KMS-11 (cell line): Measurements from ENCODE around the gene TM2D1.

Experiments
- H2AFZ ChIP-seq: fragments of 200-600 bp; sonication (generic); 2 replicates; pipeline ENCODE4 v1.6.1; 2016; ENCODE audit warnings: antibody characterized with exemption, mixed run types, low read depth
- H3K27ac ChIP-seq: fragments of 200-600 bp; sonication (generic); 2 replicates; pipeline ENCODE4 v1.6.1; 2016; ENCODE audit warnings: mild to moderate bottlenecking, mixed run types
- H3K27me3 ChIP-seq: fragments of 200-600 bp; sonication (generic); 2 replicates; pipeline ENCODE4 v1.6.1; 2017; ENCODE audit warnings: mild to moderate bottlenecking, low read depth, mixed run types, moderate library complexity; ENCODE audit not compliant: insufficient read depth
- H3K36me3 ChIP-seq: fragments of 200-600 bp; sonication (generic); 2 replicates; pipeline ENCODE4 v1.6.1; 2017; ENCODE audit warnings: mild to moderate bottlenecking, mixed run types; ENCODE audit not compliant: insufficient read depth
- H3K4me1 ChIP-seq: fragments of 200-600 bp; sonication (generic); 2 replicates; pipeline ENCODE4 v1.6.1; 2016; ENCODE audit warnings: mild to moderate bottlenecking, low read depth, mixed run types; ENCODE audit not compliant: poor library complexity, severe bottlenecking
- H3K4me2 ChIP-seq: fragments of 200-600 bp; sonication (generic); 2 replicates; pipeline ENCODE4 v1.7.0; 2016; ENCODE audit warnings: mild to moderate bottlenecking, mixed run types
- H3K4me3 ChIP-seq: fragments of 200-600 bp; sonication (generic); IDR thresholded peaks from 2 replicates; pipeline ENCODE4 v1.6.1; 2017; ENCODE audit warnings: low read depth, low read length, mixed read lengths; ENCODE audit not compliant: insufficient read depth
- H3K79me2 ChIP-seq: fragments of 200-600 bp; sonication (generic); 2 replicates; pipeline ENCODE4 v1.6.1; 2016; ENCODE audit warnings: low read depth, mixed run types; ENCODE audit not compliant: insufficient read depth
- H3K9ac ChIP-seq: fragments of 200-600 bp; sonication (generic); 2 replicates; pipeline ENCODE4 v1.6.1; 2016; ENCODE audit warnings: mild to moderate bottlenecking, mixed run types
- H4K20me1 ChIP-seq: fragments of 200-600 bp; sonication (generic); 2 replicates; pipeline ENCODE4 v1.6.1; 2016; ENCODE audit warnings: mild to moderate bottlenecking, mixed run types; ENCODE audit not compliant: insufficient read depth
- CTCF ChIP-seq: fragments of 200-600 bp; sonication (generic); conservative IDR thresholded peaks from 2 replicates; pipeline ENCODE4 v1.6.1; 2017; ENCODE audit warnings: low read depth, mild to moderate bottlenecking, antibody characterized with exemption, low read length, moderate library complexity, mixed read lengths

The TM2D1 gene

DNA sequence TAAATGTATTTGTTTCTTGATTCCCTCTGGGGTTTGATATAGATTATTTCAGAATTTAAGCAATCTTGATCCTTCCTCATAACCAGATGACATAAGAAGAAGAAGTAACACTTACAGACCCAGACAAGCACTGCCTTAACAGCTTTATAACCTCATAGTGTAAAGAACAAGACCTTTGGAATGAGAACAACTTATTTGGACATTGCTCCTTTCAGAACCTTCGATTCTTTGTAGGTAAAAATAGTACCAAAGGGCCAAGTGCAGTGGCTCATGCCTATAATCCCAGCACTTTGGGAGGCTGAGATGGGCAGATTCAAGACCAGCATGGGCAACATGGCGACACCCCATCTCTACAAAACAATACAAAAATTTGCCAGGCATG lies 15.0 kb downstream of the TM2D1 start:
- Histone ChIP-seq H3K4me2 (no peak overlapping the region), H3K27ac (no peak overlapping the region), H4K20me1 (0 out of 2 replicates have a peak, but pooled peaks cover under 1% of the 10 kb centered on the region), H3K9ac (no peak overlapping the region), H3K36me3 (no peaks in the 10 kb centered on the region), H3K27me3 (no peaks in the 10 kb centered on the region), H3K79me2 (no peaks in the 10 kb centered on the region), H3K4me3 (no peak overlapping the region), H2AFZ (no peak overlapping the region), H3K4me1 (no peaks in the 10 kb centered on the region)
- TF ChIP-seq CTCF: no peak

DNA sequence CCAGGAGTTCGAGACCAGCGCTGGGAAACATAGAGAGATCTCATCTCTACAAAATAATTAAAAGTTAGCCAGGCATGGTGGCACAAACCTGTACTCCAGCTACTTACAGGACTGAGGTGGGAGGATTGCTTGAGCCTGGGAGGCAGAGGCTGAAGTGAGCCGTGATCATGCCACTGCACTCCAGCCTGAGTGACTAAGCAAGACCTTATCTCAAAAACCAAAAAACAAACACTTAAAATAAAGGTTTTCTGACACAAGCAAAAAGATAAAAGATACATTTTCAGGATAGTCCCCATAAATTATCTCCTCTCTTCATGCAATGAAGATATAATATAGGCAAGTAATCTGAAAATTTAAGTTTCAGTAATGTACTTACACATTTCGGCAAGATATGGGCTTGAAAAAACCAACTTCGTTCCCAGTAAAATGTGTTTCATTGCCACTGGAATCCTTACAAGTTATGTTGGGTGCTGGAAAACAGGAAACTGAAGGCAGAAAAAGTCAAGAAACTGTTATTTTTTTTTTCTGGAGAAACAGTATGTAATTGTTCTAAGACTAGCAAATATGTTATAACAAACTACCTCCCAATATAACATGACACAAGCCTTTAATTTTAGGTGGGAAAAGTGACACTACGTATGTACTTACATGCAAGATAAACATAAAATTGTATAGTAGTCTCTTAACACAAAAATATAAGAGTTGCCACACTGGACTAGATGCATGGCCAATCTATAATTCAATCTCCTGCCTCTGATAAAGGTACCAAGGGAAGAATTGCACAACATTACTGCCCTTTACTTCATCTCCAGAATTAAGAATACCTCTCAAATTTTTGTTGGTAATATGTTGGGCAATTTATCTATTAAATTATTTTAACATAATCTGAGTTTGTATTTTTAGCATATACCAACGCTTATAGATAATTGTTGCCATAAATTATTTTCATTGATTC lies 15.7 kb downstream of the TM2D1 start:
- H3K9ac ChIP-seq: no peak overlapping the region
- no peaks in the 10 kb centered on the region for H3K4me1 ChIP-seq
- H3K27me3 ChIP-seq: no peaks in the 10 kb centered on the region
- no peaks in the 10 kb centered on the region for H3K79me2 ChIP-seq
- no peaks in the 10 kb centered on the region for H4K20me1 ChIP-seq
- H3K4me3 ChIP-seq: no peak overlapping the region
- H3K4me2 ChIP-seq: no peak overlapping the region
- H2AFZ ChIP-seq: no peak overlapping the region
- no peaks in the 10 kb centered on the region for H3K36me3 ChIP-seq
- TF ChIP-seq CTCF: no peak
- H3K27ac ChIP-seq: no peak overlapping the region

DNA sequence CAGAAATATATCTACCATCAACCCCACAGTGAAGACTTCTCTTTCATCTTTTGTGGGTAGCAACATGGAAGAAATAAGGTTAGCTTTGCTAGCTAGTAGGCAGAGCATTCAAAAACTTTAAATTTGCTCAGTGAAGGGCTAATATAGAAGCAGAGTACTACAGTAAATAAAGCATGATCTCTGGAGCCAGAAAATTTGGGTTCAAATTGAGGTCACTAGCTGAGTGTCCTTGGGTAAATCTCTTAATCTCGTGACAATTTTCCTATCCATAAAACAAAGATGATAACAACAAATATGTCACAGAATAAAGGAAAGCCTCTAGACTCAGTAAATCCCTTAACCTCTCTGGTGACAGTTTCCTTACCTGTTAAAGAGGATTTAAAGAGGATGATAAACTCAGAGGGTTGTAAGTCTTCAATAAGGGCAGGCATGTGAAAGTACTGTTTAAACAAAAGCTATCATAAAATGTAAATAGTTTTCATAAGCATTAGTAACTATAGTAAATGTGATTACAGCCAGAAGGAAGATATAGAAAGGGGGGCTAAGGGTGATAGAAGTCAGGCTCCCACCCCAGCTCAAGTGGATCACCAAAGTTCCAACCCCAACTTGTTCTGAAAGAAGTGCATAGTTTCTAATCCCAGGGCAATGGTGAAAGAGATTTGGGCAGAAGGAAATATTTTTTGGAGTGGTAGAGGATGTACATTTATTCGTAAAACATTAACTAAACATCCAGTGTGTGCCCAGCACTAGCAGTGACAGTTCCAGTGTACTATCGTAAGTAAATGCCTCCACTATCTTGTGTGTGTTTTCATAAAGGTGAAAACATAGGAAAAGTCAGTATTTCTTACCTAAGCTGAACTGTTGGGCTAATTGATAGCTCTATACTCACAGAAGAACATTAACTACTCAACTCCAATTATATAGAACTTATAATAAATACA lies 24.8 kb downstream of the TM2D1 start:
- Histone ChIP-seq H3K27ac (no peak overlapping the region), H3K9ac (no peak overlapping the region), H3K79me2 (no peaks in the 10 kb centered on the region), H2AFZ (no peak overlapping the region), H3K4me1 (no peaks in the 10 kb centered on the region), H3K27me3 (no peaks in the 10 kb centered on the region), H3K4me3 (no peak overlapping the region), H3K4me2 (no peak overlapping the region), H3K36me3 (no peaks in the 10 kb centered on the region), H4K20me1 (no peaks in the 10 kb centered on the region)
- no peak for TF ChIP-seq CTCF

DNA sequence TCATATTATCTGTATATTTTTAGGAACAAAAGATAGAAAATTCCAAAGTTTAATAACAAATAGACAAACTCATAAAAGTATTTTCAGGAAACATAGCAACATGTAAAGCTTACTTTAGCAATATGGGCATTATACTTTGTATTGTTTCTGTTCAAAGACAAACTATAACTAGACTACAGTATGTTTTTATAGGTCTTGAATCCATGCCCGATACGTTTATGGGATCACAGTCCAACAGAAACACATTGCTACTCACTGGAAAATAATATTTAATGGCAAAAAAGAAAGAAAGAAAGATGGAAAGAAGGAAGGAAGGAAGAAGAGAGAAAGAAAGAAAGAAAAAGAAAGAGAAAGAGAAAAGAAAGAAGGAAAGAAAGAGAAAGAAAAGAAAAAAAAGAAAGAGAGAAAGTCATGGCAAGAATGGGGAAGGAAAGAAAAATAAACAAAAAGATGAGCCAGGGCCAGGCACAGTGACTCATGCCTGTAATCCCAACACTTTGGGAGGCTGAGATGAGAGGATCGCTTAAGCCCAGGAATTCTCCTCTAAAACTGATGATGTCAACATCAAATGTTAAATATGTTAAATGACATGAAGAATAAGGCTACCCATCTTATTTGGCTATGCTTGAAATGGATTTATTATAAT lies 32.7 kb downstream of the TM2D1 start:
- TF ChIP-seq CTCF: no peak
- Histone ChIP-seq H3K4me1 (no peaks in the 10 kb centered on the region), H3K36me3 (no peaks in the 10 kb centered on the region), H3K9ac (no peak overlapping the region), H3K4me2 (no peak overlapping the region), H3K79me2 (no peaks in the 10 kb centered on the region), H2AFZ (no peak overlapping the region), H3K4me3 (no peak overlapping the region), H3K27me3 (no peaks in the 10 kb centered on the region), H4K20me1 (no peaks in the 10 kb centered on the region), H3K27ac (no peak overlapping the region)
